Endothelial cell of umbilical vein (primary cell): ENCODE measurements around the gene VPS35L.

Experiments used
- EZH2 ChIP-seq: IDR thresholded peaks from 2 replicates; pipeline ENCODE4 v1.6.1; 2012; ENCODE audit warnings: borderline replicate concordance, low read depth, mild to moderate bottlenecking, moderate library complexity, low read length, inconsistent platforms; ENCODE audit not compliant: severe bottlenecking
- FOS ChIP-seq: IDR thresholded peaks from 2 replicates; pipeline ENCODE4 v1.6.1; 2011; ENCODE audit warnings: mild to moderate bottlenecking, low read length, moderate library complexity, borderline replicate concordance; ENCODE audit not compliant: insufficient read depth
- GATA2 ChIP-seq: IDR thresholded peaks from 2 replicates; pipeline ENCODE4 v1.7.0; 2011; ENCODE audit warnings: low read depth, mild to moderate bottlenecking, moderate library complexity, mixed read lengths, low read length; ENCODE audit not compliant: insufficient read length, insufficient read depth
- JUN ChIP-seq: IDR thresholded peaks from 2 replicates; pipeline ENCODE4 v1.6.1; 2011; ENCODE audit warnings: borderline replicate concordance, low read depth; ENCODE audit not compliant: insufficient read length, insufficient read depth
- MYC ChIP-seq: IDR thresholded peaks from one replicate; pipeline ENCODE4 v1.6.1; 2011; ENCODE audit warnings: mild to moderate bottlenecking, low read depth, low read length
- POLR2A ChIP-seq: IDR thresholded peaks from 2 replicates; pipeline ENCODE4 v1.6.1; 2012; ENCODE audit warnings: low read depth, mild to moderate bottlenecking, control low read depth, low read length
- POLR2AphosphoS5 ChIP-seq: IDR thresholded peaks from 2 replicates; pipeline ENCODE4 v1.6.1; 2012; ENCODE audit warnings: low read depth, mild to moderate bottlenecking, control low read depth, low read length, moderate library complexity; ENCODE audit not compliant: insufficient read depth
- TF ChIP-seq, protein P1 (sequence below), 2 donors: IDR thresholded peaks; 1 replicate in 1 of 2; 2 replicates in 1 of 2; pipeline ENCODE4 v1.5.1; 2011; ENCODE audit warnings: low read length in 2 of 2, mild to moderate bottlenecking in 2 of 2, moderate library complexity in 2 of 2, control low read depth in 1 of 2, inconsistent platforms in 1 of 2, low read depth in 1 of 2; ENCODE audit not compliant: insufficient read depth in 1 of 2; ENCODE audit errors: extremely low read depth in 1 of 2
- TF ChIP-seq, protein P2 (sequence below): IDR thresholded peaks from 2 replicates; pipeline ENCODE4 v1.6.1; 2011; ENCODE audit not compliant: insufficient read depth, insufficient read length

DNA sequence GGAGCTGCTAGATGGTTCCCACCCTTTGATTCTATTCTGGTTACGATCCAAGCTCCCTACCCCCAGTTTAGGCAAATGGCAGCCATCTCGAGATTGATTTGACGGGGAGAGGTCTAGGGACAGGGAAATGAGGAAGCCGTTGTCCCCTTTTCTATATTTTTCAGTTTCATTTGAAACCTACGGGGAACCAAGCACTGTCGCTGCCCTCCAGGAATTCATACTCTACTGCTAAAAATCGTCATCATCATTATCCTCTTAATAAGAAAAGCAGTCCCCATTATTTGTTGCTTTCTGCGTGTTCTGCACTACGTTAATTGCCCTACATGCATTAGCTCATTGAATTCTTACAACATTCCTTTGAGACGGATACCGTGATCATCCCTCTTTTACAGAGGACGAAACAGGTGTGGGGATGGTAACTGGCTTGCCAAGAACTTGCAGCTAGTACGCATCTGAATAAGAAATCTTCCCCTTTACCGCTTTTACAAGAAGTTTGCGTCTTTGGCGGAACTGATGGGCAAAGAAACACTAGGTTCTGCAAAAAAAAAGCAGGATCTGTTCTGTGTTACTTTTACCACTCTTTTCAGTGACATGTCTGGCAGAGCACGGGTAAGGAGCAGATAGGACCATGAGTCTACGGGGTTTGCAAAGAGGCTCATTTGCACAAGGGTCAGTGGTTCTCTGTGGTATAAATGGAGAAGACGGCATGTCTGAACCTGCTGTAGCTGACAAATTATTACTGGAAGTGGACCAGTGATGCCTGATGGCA, 30.7 kb upstream of the VPS35L start:
- TF ChIP-seq POLR2AphosphoS5 = no peak
- TF ChIP-seq, protein P1, sequence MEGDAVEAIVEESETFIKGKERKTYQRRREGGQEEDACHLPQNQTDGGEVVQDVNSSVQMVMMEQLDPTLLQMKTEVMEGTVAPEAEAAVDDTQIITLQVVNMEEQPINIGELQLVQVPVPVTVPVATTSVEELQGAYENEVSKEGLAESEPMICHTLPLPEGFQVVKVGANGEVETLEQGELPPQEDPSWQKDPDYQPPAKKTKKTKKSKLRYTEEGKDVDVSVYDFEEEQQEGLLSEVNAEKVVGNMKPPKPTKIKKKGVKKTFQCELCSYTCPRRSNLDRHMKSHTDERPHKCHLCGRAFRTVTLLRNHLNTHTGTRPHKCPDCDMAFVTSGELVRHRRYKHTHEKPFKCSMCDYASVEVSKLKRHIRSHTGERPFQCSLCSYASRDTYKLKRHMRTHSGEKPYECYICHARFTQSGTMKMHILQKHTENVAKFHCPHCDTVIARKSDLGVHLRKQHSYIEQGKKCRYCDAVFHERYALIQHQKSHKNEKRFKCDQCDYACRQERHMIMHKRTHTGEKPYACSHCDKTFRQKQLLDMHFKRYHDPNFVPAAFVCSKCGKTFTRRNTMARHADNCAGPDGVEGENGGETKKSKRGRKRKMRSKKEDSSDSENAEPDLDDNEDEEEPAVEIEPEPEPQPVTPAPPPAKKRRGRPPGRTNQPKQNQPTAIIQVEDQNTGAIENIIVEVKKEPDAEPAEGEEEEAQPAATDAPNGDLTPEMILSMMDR (IDR thresholded peaks at IDR 0.05; ENCODE audit: extremely low read depth in 1 of 2, insufficient read depth in 1 of 2, low read depth in 1 of 2, low read length in 2 of 2) = no peak
- TF ChIP-seq POLR2A = no peak
- no peak for TF ChIP-seq EZH2
- TF ChIP-seq, protein P2, sequence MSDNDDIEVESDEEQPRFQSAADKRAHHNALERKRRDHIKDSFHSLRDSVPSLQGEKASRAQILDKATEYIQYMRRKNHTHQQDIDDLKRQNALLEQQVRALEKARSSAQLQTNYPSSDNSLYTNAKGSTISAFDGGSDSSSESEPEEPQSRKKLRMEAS = no peak
- no peak for TF ChIP-seq JUN
- TF ChIP-seq FOS = no peak
- no peak for TF ChIP-seq GATA2
- no peak for TF ChIP-seq MYC
